Type B pancreatic cell (in vitro differentiated cells): ENCODE results near the gene RPS29. TPM values are rescaled to one million over a fixed set of nuclear protein-coding genes. Genes with fewer than 3 reads are reported as not detected.

Source experiments
- DNase-seq: peaks from one replicate; pipeline ENCODE4 v3.0.0; 2021; ENCODE audit warnings: mixed read lengths; ENCODE audit not compliant: unreplicated experiment; ENCODE audit errors: extremely low spot score
- H3K27ac Mint-ChIP-seq: 2 replicates; pipeline ENCODE4 v1.8.0; 2021; ENCODE audit warnings: mild to moderate bottlenecking, mixed read lengths
- H3K27me3 Mint-ChIP-seq: 2 replicates; pipeline ENCODE4 v1.8.0; 2021; ENCODE audit warnings: mixed read lengths
- H3K36me3 Mint-ChIP-seq: 2 replicates; pipeline ENCODE4 v1.8.0; 2021; ENCODE audit warnings: mixed read lengths
- H3K4me1 Mint-ChIP-seq: one replicate; pipeline ENCODE4 v1.8.0; 2021; ENCODE audit warnings: mixed read lengths; ENCODE audit not compliant: unreplicated experiment
- H3K4me3 Mint-ChIP-seq: 2 replicates; pipeline ENCODE4 v1.8.0; 2021; ENCODE audit warnings: mild to moderate bottlenecking, mixed read lengths
- H3K9me3 Mint-ChIP-seq: 2 replicates; pipeline ENCODE4 v1.8.0; 2021; ENCODE audit warnings: mixed read lengths
- CTCF ChIP-seq: fragments of 200-600 bp; sonication (generic); conservative IDR thresholded peaks from 2 replicates; pipeline ENCODE4 v1.5.0; 2021; ENCODE audit warnings: antibody characterized with exemption, mild to moderate bottlenecking
- total RNA-seq: library from RNA; stranded (reverse); gene quantifications from 2 replicates; pipeline ENCODE4 v1.2.1, GENCODE V29; 2021; ENCODE audit warnings: low replicate concordance

RPS29 gene
- total RNA-seq, 1 donor from 2014 or later: 1,493 TPM

DNA sequence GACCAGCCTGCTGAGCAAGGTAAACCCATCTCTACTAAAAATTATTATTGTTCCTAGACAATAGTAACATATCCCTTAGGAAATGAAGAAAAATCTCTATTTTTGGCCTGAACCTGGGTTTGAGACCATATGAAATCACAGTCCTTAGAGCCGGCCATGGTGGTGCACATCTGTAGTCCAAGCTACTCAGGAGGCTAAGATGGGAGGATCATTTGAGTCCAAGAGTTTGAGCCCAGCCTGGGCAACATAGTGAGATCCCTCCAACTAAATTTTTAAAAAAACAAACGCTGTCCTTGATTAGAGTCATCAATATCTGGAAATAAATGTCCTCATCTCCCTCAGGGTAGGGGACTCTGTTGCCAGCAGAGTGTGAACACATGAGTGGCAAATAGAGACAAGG is 34.6 kb downstream of the RPS29 start:
- no peaks in the 10 kb centered on the region for H3K36me3 Mint-ChIP-seq
- no peaks in the 10 kb centered on the region for H3K27me3 Mint-ChIP-seq

DNA sequence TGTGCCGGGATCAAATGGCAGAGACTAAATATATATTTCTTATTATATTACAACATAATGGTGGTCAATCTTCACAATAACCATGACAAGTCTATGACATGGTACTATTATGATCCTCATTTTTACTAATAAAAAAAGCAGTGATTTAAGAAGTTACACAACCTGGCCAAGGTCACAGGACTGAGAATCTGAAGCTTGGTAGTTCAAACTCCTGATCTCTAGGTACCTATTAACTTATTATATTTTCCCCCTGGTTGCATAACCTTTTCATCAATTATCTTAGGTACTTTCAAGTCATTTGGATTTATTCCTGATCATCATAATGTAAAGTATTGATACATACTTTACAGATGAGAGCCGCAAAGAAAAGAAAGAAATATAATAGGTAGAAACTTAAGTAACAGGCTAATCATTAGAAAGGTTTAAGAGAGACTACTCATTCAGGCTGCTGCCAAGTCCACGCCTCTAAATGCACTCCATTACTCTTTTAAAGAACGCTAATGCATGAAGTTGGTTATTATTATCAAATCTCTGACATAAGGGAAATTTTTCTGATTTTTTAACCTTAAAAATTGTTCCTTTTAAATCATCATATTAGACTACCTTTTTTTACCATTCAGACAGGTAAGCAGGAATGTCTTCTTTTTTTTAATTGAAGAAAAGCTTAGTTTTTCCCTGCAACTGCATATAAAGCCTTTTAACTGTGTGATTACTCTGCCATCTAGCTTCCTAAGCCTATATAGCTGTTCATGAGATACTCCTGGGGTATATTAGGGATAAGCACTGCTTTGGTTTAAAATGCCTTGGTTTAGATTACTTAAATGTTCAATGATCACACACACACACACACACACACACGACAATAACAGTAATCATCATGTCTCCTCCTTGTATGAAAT is 35.6 kb downstream of the RPS29 start:
- H3K9me3 Mint-ChIP-seq: no peaks in the 10 kb centered on the region
- H3K36me3 Mint-ChIP-seq: no peaks in the 10 kb centered on the region
- H3K4me3 Mint-ChIP-seq: no peak overlapping the region
- DNase-seq: no peak
- peaks cover 5% of the 10 kb centered on the region for H3K4me1 Mint-ChIP-seq
- no peaks in the 10 kb centered on the region for H3K27me3 Mint-ChIP-seq
- H3K27ac Mint-ChIP-seq: no peak overlapping the region
- peak; percentile 55 for TF ChIP-seq CTCF

More for the DNA sequence above, 34.6 kb downstream of the RPS29 start:
- no peak overlapping the region for H3K27ac Mint-ChIP-seq
- peaks cover 5% of the 10 kb centered on the region for H3K4me1 Mint-ChIP-seq
- TF ChIP-seq CTCF: no peak
- H3K9me3 Mint-ChIP-seq: no peaks in the 10 kb centered on the region
- DNase-seq: no peak
- H3K4me3 Mint-ChIP-seq: no peak overlapping the region

DNA sequence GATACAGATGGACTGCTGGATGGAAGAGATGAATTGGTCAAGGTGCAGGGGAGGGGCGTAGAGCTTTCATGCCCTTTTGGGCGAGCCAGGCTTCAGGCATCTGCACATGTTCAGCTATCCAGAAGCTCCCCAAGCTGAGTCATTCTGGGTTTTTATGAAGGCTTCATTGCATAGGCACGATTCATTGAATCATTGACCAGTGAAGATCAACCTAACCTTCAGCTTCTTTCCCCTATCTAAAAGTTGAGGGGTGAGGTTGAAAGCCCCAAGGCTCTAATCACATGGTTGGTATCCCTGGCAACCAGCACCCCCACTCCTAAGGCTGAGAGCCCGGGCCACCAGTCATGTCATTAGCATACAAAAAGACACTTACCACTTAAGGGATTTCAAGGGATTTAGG is 36.3 kb downstream of the RPS29 start:
- Mint-ChIP-seq H3K27me3 (no peaks in the 10 kb centered on the region), H3K9me3 (no peaks in the 10 kb centered on the region), H3K27ac (no peak overlapping the region), H3K4me3 (no peak overlapping the region), H3K4me1 (peaks cover 5% of the 10 kb centered on the region), H3K36me3 (no peaks in the 10 kb centered on the region)
- no peak for DNase-seq
- no peak for TF ChIP-seq CTCF

DNA sequence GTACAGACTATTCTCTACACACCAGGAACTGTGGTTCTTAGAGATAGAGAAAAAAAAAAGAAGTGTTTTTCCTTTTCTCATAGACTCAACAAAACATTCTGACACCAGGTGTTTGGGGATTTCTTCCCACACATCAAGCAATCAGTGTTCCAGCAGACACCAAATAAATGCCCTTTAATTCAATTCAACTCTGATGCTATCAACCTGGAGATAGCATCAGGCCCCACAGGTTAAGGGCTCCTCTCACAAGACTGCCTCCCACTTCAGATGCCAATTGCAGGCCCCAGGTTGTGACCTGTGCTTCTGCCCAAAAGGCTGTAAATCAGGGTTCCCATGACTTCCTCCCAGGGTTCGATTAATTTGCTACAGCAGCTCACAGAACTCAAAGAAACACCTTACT is 36.7 kb downstream of the RPS29 start:
- DNase-seq: no peak
- TF ChIP-seq CTCF: no peak
- Mint-ChIP-seq H3K4me1 (peaks cover 5% of the 10 kb centered on the region), H3K4me3 (no peak overlapping the region), H3K27ac (no peak overlapping the region), H3K27me3 (no peaks in the 10 kb centered on the region), H3K9me3 (no peaks in the 10 kb centered on the region), H3K36me3 (no peaks in the 10 kb centered on the region)

GRCh38 chr14:49546766-49547165 is 39.4 kb downstream of the RPS29 start:
- no peak overlapping the region for H3K27ac Mint-ChIP-seq
- peaks cover 5% of the 10 kb centered on the region for H3K4me1 Mint-ChIP-seq

More at GRCh38 chr14:49546766-49547165, 39.4 kb downstream of the RPS29 start:
- no peak for TF ChIP-seq CTCF
- no peak overlapping the region for H3K4me3 Mint-ChIP-seq
- H3K36me3 Mint-ChIP-seq: no peaks in the 10 kb centered on the region
- H3K27me3 Mint-ChIP-seq: no peaks in the 10 kb centered on the region
- no peak for DNase-seq
- no peaks in the 10 kb centered on the region for H3K9me3 Mint-ChIP-seq
